ENCODE results near the gene PRCC. TPM values are rescaled to one million over a fixed set of nuclear protein-coding genes. Genes with fewer than 3 reads are reported as not detected.
A peak's percentile ranks its signal among the peaks of the same experiment; 100 is the strongest.

PRCC gene
- polyA plus RNA-seq, 1 donor (not counting 4 experiments of a cell fraction or from before 2014, with no cell fraction given), result 40.4 TPM

DNA sequence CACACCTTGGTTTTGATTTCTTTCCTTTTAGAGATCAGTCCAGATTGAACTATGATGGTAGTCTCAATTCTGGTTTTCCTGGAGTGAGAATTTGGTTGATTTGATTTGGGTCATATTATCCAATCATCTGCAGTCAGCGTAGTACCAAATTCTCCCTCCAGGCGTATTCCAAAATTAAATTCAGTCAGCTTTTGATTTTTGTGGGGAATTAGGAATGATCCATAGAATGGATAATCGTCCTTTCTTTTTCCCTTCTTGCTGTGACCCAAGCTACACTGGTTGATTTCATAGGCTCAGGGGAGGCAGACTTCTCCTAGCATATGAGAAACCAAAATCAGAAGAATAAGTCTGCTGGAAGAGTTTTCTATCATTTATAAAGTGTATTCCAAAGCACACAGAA is 4.9 kb downstream of the PRCC start:
- H3K9me1 ChIP-seq (ENCODE audit: control insufficient read depth, extremely low read depth, insufficient read depth, low read length), result peaks cover 3% of the 10 kb centered on the region
- peaks cover 12% of the 10 kb centered on the region for H3K4me1 ChIP-seq (ENCODE audit: control insufficient read depth, extremely low read depth, insufficient read depth, low read length)
- H3K4me2 ChIP-seq (ENCODE audit: control insufficient read depth, extremely low read depth, insufficient read depth, low read depth, low read length), result no peak overlapping the region
- peaks cover 9 to 10% of the 10 kb centered on the region in 2 experiments for H3K36me3 ChIP-seq (ENCODE audit: control insufficient read depth in 2 of 2, extremely low read depth in 1 of 2, insufficient read depth in 2 of 2, low read length in 2 of 2)
- TF ChIP-seq CTCF (optimal IDR thresholded peaks at IDR 0.05 in 1 of 3, IDR thresholded peaks at IDR 0.05 in 1 of 3, conservative IDR thresholded peaks at IDR 0.05 in 1 of 3; ENCODE audit: extremely low read depth in 1 of 3, insufficient read depth in 2 of 3, low read length in 3 of 3), result no peak
- TF ChIP-seq EZH2 (IDR thresholded peaks at IDR 0.05; ENCODE audit: low read length), result no peak
- no peak overlapping the region for H2AFZ ChIP-seq (ENCODE audit: control insufficient read depth, low read length)
- DNase-seq (ENCODE audit: low read depth, low spot score), result no peak
- no peaks in the 10 kb centered on the region for H3K27me3 ChIP-seq (ENCODE audit: control insufficient read depth, extremely low read depth, insufficient read depth, low read length)
- H4K20me1 ChIP-seq (ENCODE audit: control insufficient read depth, extremely low read depth, insufficient read depth, low read length), result peaks cover 10% of the 10 kb centered on the region
- no peak overlapping the region for H3K9ac ChIP-seq (ENCODE audit: control insufficient read depth, extremely low read depth, insufficient read depth, low read length)
- peaks cover 89% of the 10 kb centered on the region for H3K79me2 ChIP-seq (ENCODE audit: control insufficient read depth, insufficient read depth, low read length)
- dilution Hi-C loops (cut with MboI; ENCODE audit: extremely low pct_ligation_motif_present, low sequenced_read_pairs), result no loop called here
- H3K27ac ChIP-seq (ENCODE audit: control insufficient read depth, insufficient read depth, low read length), result no peak overlapping the region
- H3K9me3 ChIP-seq (ENCODE audit: control insufficient read depth, low read depth, low read length), result no peaks in the 10 kb centered on the region
- no peak overlapping the region for H3K4me3 ChIP-seq (ENCODE audit: control insufficient read depth in 2 of 3, extremely low read depth in 1 of 3, insufficient read depth in 2 of 3, low read depth in 1 of 3, low read length in 3 of 3)
- FAIRE-seq, result no peak

DNA sequence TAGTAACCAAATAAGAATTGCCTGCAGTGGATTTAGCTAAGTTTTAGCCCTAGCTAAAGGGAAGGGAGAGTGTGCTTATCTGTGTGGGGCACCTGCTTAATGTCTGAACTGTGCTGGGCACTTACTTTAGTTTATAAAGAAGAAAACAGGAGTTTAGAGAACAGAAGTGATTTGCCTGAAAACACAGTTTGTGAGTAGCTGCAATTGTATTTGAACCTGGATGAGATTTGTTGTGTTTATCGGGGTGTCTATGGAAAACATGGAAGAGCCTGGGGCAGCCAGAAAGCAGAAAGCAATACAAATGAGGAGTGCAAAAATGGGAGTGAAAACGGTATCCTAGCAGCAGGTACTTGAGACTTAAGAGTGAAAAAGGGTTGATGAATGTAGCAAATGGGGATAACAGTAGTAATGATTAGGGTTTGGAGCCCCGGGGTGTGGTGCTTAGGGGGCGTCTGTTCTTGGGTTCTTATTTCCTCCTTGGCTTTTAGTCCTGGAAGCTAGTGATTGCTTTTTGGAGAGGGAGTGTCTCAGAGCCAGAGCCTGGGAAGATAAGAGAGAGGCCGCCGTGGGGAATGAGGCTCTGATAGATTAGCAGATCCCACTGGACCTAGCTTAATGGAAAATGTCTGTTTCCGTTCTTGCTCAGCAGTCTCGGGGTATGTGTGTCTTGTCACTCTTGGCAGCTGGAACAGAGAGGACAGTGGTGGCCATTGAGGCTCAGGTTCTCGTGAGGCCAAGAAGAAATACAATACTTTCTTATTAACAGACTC is 5.6 kb downstream of the PRCC start:
- Histone ChIP-seq H3K27ac (ENCODE audit: control insufficient read depth, insufficient read depth, low read length) (no peak overlapping the region), H3K4me2 (ENCODE audit: control insufficient read depth, extremely low read depth, insufficient read depth, low read depth, low read length) (peak overlapping the region; percentile 18), H3K27me3 (ENCODE audit: control insufficient read depth, extremely low read depth, insufficient read depth, low read length) (no peaks in the 10 kb centered on the region), H2AFZ (ENCODE audit: control insufficient read depth, low read length) (no peak overlapping the region), H4K20me1 (ENCODE audit: control insufficient read depth, extremely low read depth, insufficient read depth, low read length) (peaks cover 10% of the 10 kb centered on the region), H3K79me2 (ENCODE audit: control insufficient read depth, insufficient read depth, low read length) (peaks cover 90% of the 10 kb centered on the region), H3K4me1 (ENCODE audit: control insufficient read depth, extremely low read depth, insufficient read depth, low read length) (peaks cover 14% of the 10 kb centered on the region), H3K36me3 (ENCODE audit: control insufficient read depth in 2 of 2, extremely low read depth in 1 of 2, insufficient read depth in 2 of 2, low read length in 2 of 2) (peaks cover 9 to 10% of the 10 kb centered on the region in 2 experiments), H3K9me1 (ENCODE audit: control insufficient read depth, extremely low read depth, insufficient read depth, low read length) (peaks cover 3% of the 10 kb centered on the region), H3K9ac (ENCODE audit: control insufficient read depth, extremely low read depth, insufficient read depth, low read length) (no peak overlapping the region), H3K4me3 (ENCODE audit: control insufficient read depth in 2 of 3, extremely low read depth in 1 of 3, insufficient read depth in 2 of 3, low read depth in 1 of 3, low read length in 3 of 3) (no peak overlapping the region), H3K9me3 (ENCODE audit: control insufficient read depth, low read depth, low read length) (no peaks in the 10 kb centered on the region)
- dilution Hi-C loops (cut with MboI; ENCODE audit: extremely low pct_ligation_motif_present, low sequenced_read_pairs), result no loop called here
- TF ChIP-seq EZH2 (IDR thresholded peaks at IDR 0.05; ENCODE audit: low read length) (no peak), CTCF (optimal IDR thresholded peaks at IDR 0.05 in 1 of 3, IDR thresholded peaks at IDR 0.05 in 1 of 3, conservative IDR thresholded peaks at IDR 0.05 in 1 of 3; ENCODE audit: extremely low read depth in 1 of 3, insufficient read depth in 2 of 3, low read length in 3 of 3) (no peak)
- FAIRE-seq, result no peak
- no peak for DNase-seq (ENCODE audit: low read depth, low spot score)

Measured in keratinocyte (primary cell).